CD4-positive, alpha-beta T cell (primary cell): ENCODE data around the gene TPGS1. TPM values are rescaled to one million over a fixed set of nuclear protein-coding genes. Genes with fewer than 3 reads are reported as not detected.

Source experiments
- ATAC-seq: fragments of 200-7000 bp; cut with Tn5 transposase; one replicate; pipeline ENCODE4 v1.10.0; 2022; ENCODE audit warnings: mild to moderate bottlenecking; ENCODE audit not compliant: poor library complexity
- CTCF ChIA-PET: fragments of 350-600 bp; sonication (Branson Sonifier 250); formaldehyde crosslinking; loops from one replicate; lab custom pipeline; 2021; ENCODE audit warnings: antibody characterized with exemption, inconsistent platforms; lab: Charles Lee
- POLR2A ChIA-PET: fragments of 350-600 bp; sonication (Branson Sonifier 250); formaldehyde crosslinking; loops from one replicate; lab custom pipeline; 2021; ENCODE audit warnings: antibody characterized with exemption, inconsistent platforms; lab: Charles Lee
- DNase-seq, 14 experiments: peaks; one replicate each; pipeline ENCODE4 v3.0.0-alpha.2; 2013 to 2020; ENCODE audit warnings: mixed read lengths in 2 of 14
- H3K27ac ChIP-seq, 2 donors: one replicate each; pipeline versions ENCODE4 v1.5.1 to v1.7.0; 2013; ENCODE audit warnings: low read length in 2 of 2, low read depth in 1 of 2, mild to moderate bottlenecking in 1 of 2
- H3K27me3 ChIP-seq, 2 experiments: 1 replicate in 1 of 2; 2 replicates in 1 of 2; pipeline versions ENCODE4 v1.6.1 to v1.7.0; 2013; ENCODE audit warnings: low read length in 2 of 2, control low read depth in 1 of 2, mild to moderate bottlenecking in 1 of 2, moderate library complexity in 1 of 2; ENCODE audit not compliant: insufficient read depth in 2 of 2, control insufficient read depth in 1 of 2
- H3K36me3 ChIP-seq: one replicate; pipeline ENCODE4 v1.6.1; 2013; ENCODE audit warnings: low read length, control low read depth; ENCODE audit not compliant: insufficient read depth
- H3K4me1 ChIP-seq: one replicate; pipeline ENCODE4 v1.6.1; 2013; ENCODE audit warnings: low read length, control low read depth; ENCODE audit not compliant: insufficient read depth
- H3K4me3 ChIP-seq: one replicate; pipeline ENCODE4 v1.5.1; 2013; ENCODE audit warnings: mild to moderate bottlenecking, low read length, moderate library complexity
- H3K9me3 ChIP-seq, 2 experiments: 1 replicate in 1 of 2; 2 replicates in 1 of 2; pipeline versions ENCODE4 v1.6.1 to v1.7.0; 2013; ENCODE audit warnings: low read length in 2 of 2, mild to moderate bottlenecking in 2 of 2, control low read depth in 1 of 2, moderate library complexity in 1 of 2; ENCODE audit not compliant: control insufficient read depth in 1 of 2, insufficient read depth in 1 of 2
- H3K27ac Mint-ChIP-seq: one replicate; pipeline ENCODE4 v1.8.0; 2020; ENCODE audit warnings: mixed read lengths
- H3K27me3 Mint-ChIP-seq: one replicate; pipeline ENCODE4 v1.8.0; 2021; ENCODE audit warnings: mixed read lengths
- H3K36me3 Mint-ChIP-seq: one replicate; pipeline ENCODE4 v1.8.0; 2021; ENCODE audit warnings: low read depth, mixed read lengths
- H3K4me1 Mint-ChIP-seq: one replicate; pipeline ENCODE4 v1.8.0; 2021; ENCODE audit warnings: low read depth, mixed read lengths
- H3K4me3 Mint-ChIP-seq: one replicate; pipeline ENCODE4 v1.8.0; 2020; ENCODE audit warnings: mild to moderate bottlenecking, mixed read lengths
- H3K9me3 Mint-ChIP-seq: one replicate; pipeline ENCODE4 v1.8.0; 2020; ENCODE audit warnings: mixed read lengths
- intact Hi-C, 2 experiments: fragments of 100-400 bp; cut with DNase I in 1 of 2; cut with micrococcal nuclease in 1 of 2; formaldehyde crosslinking; loops; one replicate each; pipeline versions ENCODE4 v1.15.1 to v1.9.0; 2023 to 2025; cut with DNase I, micrococcal nuclease
- polyA plus RNA-seq, 2 donors: library from polyadenylated mRNA; unstranded; fragments of 120-200 nt; gene quantifications; one replicate each; pipeline ENCODE4 v1.2.1, GENCODE V29; 2013
- total RNA-seq, 174 experiments: library from RNA in 2 of 174; stranded (reverse) in 2 of 174; gene quantifications; one replicate each; pipeline ENCODE4 v1.2.3 and lab custom pipeline; 2021 to 2026
- TF ChIP-seq, protein P1 (sequence below): fragments of 200-600 bp; IDR thresholded peaks from one replicate; pipeline ENCODE4 v1.8.0; 2022; ENCODE audit warnings: antibody characterized with exemption, mild to moderate bottlenecking

Gene TPGS1, protein sequence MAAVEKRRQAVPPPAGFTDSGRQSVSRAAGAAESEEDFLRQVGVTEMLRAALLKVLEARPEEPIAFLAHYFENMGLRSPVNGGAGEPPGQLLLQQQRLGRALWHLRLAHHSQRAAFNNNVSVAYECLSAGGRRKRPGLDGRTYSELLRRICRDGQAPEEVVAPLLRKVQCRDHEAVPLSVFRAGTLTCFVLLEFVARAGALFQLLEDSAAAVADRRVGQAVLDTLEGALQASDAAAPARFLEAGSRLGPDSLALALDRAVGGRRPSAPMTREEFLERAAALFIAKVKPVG
- 10 to 100 TPM; 17.2 to 18.2 TPM for total RNA-seq
- polyA plus RNA-seq (2013, experiment 1 of 2), result 18.2 TPM
- 15.9 TPM for polyA plus RNA-seq (2013, experiment 2 of 2)
- 3.7 to 30.8 (median 14.4) reads per million in 172 experiments for total RNA-seq (lab: John Stamatoyannopoulos, UW)

DNA sequence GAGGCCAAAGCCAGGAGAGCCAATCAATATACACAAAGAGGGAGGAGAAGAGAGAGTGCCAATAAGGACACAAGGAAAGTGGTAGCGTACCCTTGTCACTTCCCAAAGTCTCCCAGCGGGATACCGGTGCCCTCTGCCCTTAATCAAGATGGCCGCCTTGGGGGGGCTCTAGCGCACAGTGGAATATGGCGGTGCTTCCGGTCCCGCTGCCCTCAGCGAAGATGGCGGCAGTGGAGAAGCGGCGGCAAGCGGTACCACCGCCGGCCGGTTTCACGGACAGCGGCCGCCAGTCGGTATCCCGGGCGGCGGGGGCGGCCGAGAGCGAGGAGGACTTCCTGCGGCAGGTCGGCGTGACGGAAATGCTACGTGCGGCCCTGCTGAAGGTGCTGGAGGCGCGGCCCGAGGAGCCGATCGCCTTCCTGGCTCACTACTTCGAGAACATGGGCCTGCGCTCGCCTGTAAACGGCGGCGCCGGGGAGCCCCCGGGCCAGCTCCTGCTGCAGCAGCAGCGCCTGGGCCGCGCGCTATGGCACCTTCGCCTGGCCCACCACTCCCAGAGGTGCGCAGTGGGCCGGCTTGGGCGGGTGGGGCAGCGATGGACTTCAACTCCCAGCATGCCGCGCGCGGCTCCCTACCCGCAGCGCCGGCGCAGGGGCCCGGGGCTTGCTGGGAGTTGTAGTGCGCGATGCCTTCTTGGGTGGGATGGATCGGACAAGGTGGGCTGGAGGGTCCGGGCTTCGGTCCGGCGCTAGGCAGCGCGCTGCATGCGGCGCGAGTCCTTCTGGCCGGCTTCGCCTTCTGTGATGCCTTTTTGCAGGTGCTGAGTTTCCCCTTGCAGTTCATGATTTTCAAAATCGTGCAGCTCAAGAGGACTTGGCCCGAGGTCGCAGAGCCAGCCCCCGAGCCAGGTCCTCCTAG lies at the start of gene TPGS1:
Gene TPGS1 (plus strand): TSS at position 212 of the 918 bp plus-strand sequence. CDS start 10 bp downstream, at position 222.
- peak within 1 kb of the TSS; percentile 88 to 99 for H3K27ac ChIP-seq
- H3K4me1 ChIP-seq, result peaks cover 64% of the 10 kb centered on the region
- POLR2A ChIA-PET, result interaction anchor here (0.9 to 2.0 kb wide), 8 partner anchors 10 to 155 kb away, joined by 3 to 34 read pairs (median 4); partner anchors contain the start of genes CDC34 and RNF126
- TF ChIP-seq, protein P1, sequence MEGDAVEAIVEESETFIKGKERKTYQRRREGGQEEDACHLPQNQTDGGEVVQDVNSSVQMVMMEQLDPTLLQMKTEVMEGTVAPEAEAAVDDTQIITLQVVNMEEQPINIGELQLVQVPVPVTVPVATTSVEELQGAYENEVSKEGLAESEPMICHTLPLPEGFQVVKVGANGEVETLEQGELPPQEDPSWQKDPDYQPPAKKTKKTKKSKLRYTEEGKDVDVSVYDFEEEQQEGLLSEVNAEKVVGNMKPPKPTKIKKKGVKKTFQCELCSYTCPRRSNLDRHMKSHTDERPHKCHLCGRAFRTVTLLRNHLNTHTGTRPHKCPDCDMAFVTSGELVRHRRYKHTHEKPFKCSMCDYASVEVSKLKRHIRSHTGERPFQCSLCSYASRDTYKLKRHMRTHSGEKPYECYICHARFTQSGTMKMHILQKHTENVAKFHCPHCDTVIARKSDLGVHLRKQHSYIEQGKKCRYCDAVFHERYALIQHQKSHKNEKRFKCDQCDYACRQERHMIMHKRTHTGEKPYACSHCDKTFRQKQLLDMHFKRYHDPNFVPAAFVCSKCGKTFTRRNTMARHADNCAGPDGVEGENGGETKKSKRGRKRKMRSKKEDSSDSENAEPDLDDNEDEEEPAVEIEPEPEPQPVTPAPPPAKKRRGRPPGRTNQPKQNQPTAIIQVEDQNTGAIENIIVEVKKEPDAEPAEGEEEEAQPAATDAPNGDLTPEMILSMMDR, result no peak
- DNase-seq, result peak; percentile 50 to 94 (median 80)
- no peaks in the 10 kb centered on the region for H3K9me3 Mint-ChIP-seq
- H3K4me1 Mint-ChIP-seq, result peaks cover 43% of the 10 kb centered on the region
- intact Hi-C loops, result loop anchor here (1.0 to 10.0 kb wide), 7 partner anchors 19 to 290 kb away; partner anchors contain the start of genes BSG (in 2 of the 2), CDC34 (in 1 of the 2), MIER2 (in 1 of the 2) and PLPP2 (in 1 of the 2)
- peaks cover 9% of the 10 kb centered on the region for H3K36me3 ChIP-seq
- H3K4me3 ChIP-seq, result peak within 1 kb of the TSS; percentile 91
- peak; percentile 49 for ATAC-seq
- no peaks in the 10 kb centered on the region for H3K27me3 ChIP-seq
- H3K27ac Mint-ChIP-seq, result peak within 1 kb of the TSS; percentile 94
- H3K36me3 Mint-ChIP-seq, result peaks cover 17% of the 10 kb centered on the region
- no peaks in the 10 kb centered on the region for H3K27me3 Mint-ChIP-seq
- H3K4me3 Mint-ChIP-seq, result peak within 1 kb of the TSS; percentile 98
- CTCF ChIA-PET, result interaction anchor here (1.0 to 2.0 kb wide), 13 partner anchors 10 to 172 kb away, joined by 3 to 25 read pairs (median 6); partner anchors contain the start of genes CDC34, MADCAM1 and MIER2
- H3K9me3 ChIP-seq, result no peaks in the 10 kb centered on the region

DNA sequence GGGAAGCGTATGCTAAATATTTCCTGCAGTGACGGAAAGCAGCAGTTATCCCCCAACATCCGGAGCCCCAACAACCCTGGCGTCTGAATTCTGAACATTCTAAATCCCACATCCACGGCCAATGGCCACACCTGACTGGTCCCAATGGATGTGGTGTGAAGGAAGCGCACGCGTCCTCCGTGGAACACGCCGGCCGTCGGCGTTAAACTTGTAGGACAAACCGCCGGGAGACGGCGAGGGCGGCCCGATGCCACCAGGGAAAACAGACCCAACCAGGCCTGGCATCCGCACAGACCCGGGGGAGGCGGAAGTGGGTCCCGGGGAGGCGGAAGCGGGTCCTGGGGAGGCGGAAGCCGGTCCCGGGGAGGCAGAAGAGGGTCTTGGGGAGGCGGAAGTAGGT lies 49.7 kb upstream of the TPGS1 start:
- H3K4me3 Mint-ChIP-seq, result no peak overlapping the region
- peaks cover 20% of the 10 kb centered on the region for H3K27me3 Mint-ChIP-seq
- ATAC-seq (no peak), DNase-seq (no peak)
- Histone ChIP-seq H3K9me3 (peaks cover 0 to 21% of the 10 kb centered on the region in 2 experiments), H3K4me3 (no peak overlapping the region), H3K36me3 (no peaks in the 10 kb centered on the region), H3K27me3 (peaks cover 22 to 28% of the 10 kb centered on the region in 2 experiments), H3K27ac (no peak overlapping the region), H3K4me1 (peaks cover 19% of the 10 kb centered on the region)
- no peaks in the 10 kb centered on the region for H3K36me3 Mint-ChIP-seq
- no peak overlapping the region for H3K27ac Mint-ChIP-seq
- POLR2A ChIA-PET, result no interaction called here
- TF ChIP-seq, protein P1, result no peak
- intact Hi-C loops, result no loop called here
- CTCF ChIA-PET, result no interaction called here
- no peaks in the 10 kb centered on the region for H3K9me3 Mint-ChIP-seq
- H3K4me1 Mint-ChIP-seq, result peaks cover 10% of the 10 kb centered on the region
